Measurements from ENCODE around the gene DDX42. TPM values are rescaled to one million over a fixed set of nuclear protein-coding genes. Genes with fewer than 3 reads are reported as not detected.

DDX42 gene
- total and polyA plus RNA-seq, 12 donors, result 27.7 to 69.9 (median 61.8) TPM

GRCh38 chr17:63830904-63831491 lies 57.0 kb downstream of the DDX42 start:
- ATAC-seq (no peak), DNase-seq (no peak)
- H3K27ac ChIP-seq, result peak overlapping the region in 1 of 10 donors; percentile 10
- peaks cover 5 to 36% (median 26%) of the 10 kb centered on the region in 9 donors for H3K4me1 ChIP-seq
- no peaks in the 10 kb centered on the region for H3K27me3 ChIP-seq
- no peaks in the 10 kb centered on the region for H3K9me3 ChIP-seq
- peaks cover 4 to 76% (median 66%) of the 10 kb centered on the region in 9 donors for H3K36me3 ChIP-seq
- intact Hi-C loops (cut with DNase I), result loop anchor here in 1 of 10 donors (10.0 kb wide), 1 partner anchor 136 kb away; no protein-coding TSS in a partner anchor
- TF ChIP-seq CTCF (IDR thresholded peaks at IDR 0.05), result no peak
- no peak overlapping the region for H3K4me3 ChIP-seq
- WGBS, 2 donors, result 91 to 93% methylated on average over 15 of the region's 15 CpGs

- WGBS, 2 donors, result 79% methylated on average over 8 of the region's 8 CpGs
- ATAC-seq (no peak), DNase-seq (no peak)
- no peaks in the 10 kb centered on the region for H3K27me3 ChIP-seq
- H3K36me3 ChIP-seq, result peaks cover 4 to 80% (median 66%) of the 10 kb centered on the region in 9 donors
- no peak overlapping the region for H3K4me3 ChIP-seq
- H3K9me3 ChIP-seq, result no peaks in the 10 kb centered on the region
- no peak for TF ChIP-seq CTCF (IDR thresholded peaks at IDR 0.05)
- H3K4me1 ChIP-seq, result peaks cover 5 to 32% (median 20%) of the 10 kb centered on the region in 9 donors
- intact Hi-C loops (cut with DNase I), result loop anchor here in 1 of 10 donors (10.0 kb wide), 1 partner anchor 137 kb away; no protein-coding TSS in a partner anchor
- peak overlapping the region in 1 of 10 donors; percentile 10 for H3K27ac ChIP-seq
Measured at GRCh38 chr17:63831505-63831904, 57.5 kb downstream of the DDX42 start.

GRCh38 chr17:63832014-63832413 lies 58.0 kb downstream of the DDX42 start:
- no peak for DNase-seq

GRCh38 chr17:63832455-63832854 lies 58.5 kb downstream of the DDX42 start:
- intact Hi-C loops (cut with DNase I), result loop anchor here in 1 of 10 donors (10.0 kb wide), 1 partner anchor 138 kb away; no protein-coding TSS in a partner anchor
- ATAC-seq, result no peak

More at GRCh38 chr17:63832014-63832413, 58.0 kb downstream of the DDX42 start:
- peaks cover 5 to 32% (median 20%) of the 10 kb centered on the region in 9 donors for H3K4me1 ChIP-seq
- no peak for TF ChIP-seq CTCF (IDR thresholded peaks at IDR 0.05)
- 86 to 89% methylated on average over 5 of the region's 5 CpGs for WGBS, 2 donors
- no peak overlapping the region for H3K4me3 ChIP-seq
- intact Hi-C loops (cut with DNase I), result loop anchor here in 1 of 10 donors (10.0 kb wide), 1 partner anchor 137 kb away; no protein-coding TSS in a partner anchor
- peaks cover 4 to 84% (median 66%) of the 10 kb centered on the region in 9 donors for H3K36me3 ChIP-seq
- no peak for ATAC-seq
- H3K27ac ChIP-seq, result peak overlapping the region in 1 of 10 donors; percentile 5
- H3K27me3 ChIP-seq, result no peaks in the 10 kb centered on the region
- no peaks in the 10 kb centered on the region for H3K9me3 ChIP-seq

More at GRCh38 chr17:63832455-63832854, 58.5 kb downstream of the DDX42 start:
- DNase-seq, result no peak
- Histone ChIP-seq H3K4me3 (no peak overlapping the region), H3K4me1 (peaks cover 5 to 35% (median 22%) of the 10 kb centered on the region in 9 donors), H3K9me3 (no peaks in the 10 kb centered on the region), H3K36me3 (peaks cover 4 to 88% (median 66%) of the 10 kb centered on the region in 9 donors), H3K27me3 (no peaks in the 10 kb centered on the region), H3K27ac (no peak overlapping the region)
- 75 to 83% methylated on average over 2 of the region's 2 CpGs for WGBS, 2 donors
- no peak for TF ChIP-seq CTCF (IDR thresholded peaks at IDR 0.05)

All from heart right ventricle (tissue), 16 donors.